Neural cell (in vitro differentiated cells): ENCODE results near the gene PTCD2.

Experiments used
- EP300 ChIP-seq: fragments of 450-650 bp; conservative IDR thresholded peaks from 2 replicates; pipeline ENCODE4 v1.6.1; 2014; ENCODE audit warnings: antibody characterized with exemption, mild to moderate bottlenecking, moderate library complexity; ENCODE audit not compliant: poor library complexity, severe bottlenecking
- EZH2 ChIP-seq: fragments of 200-600, 300-800 bp; shearing (Covaris generic), sonication (generic); IDR thresholded peaks from 2 replicates; pipeline ENCODE4 v1.6.1; 2014; ENCODE audit warnings: antibody characterized with exemption, low read length, borderline replicate concordance, mild to moderate bottlenecking; ENCODE audit not compliant: insufficient read depth, poor library complexity, severe bottlenecking
- MXI1 ChIP-seq: fragments of 450-650 bp; conservative IDR thresholded peaks from 2 replicates; pipeline ENCODE4 v1.6.1; 2014; ENCODE audit warnings: antibody characterized with exemption, mild to moderate bottlenecking; ENCODE audit not compliant: poor library complexity, severe bottlenecking
- POLR2AphosphoS5 ChIP-seq: IDR thresholded peaks from 2 replicates; pipeline ENCODE4 v1.6.1; 2012
- RAD21 ChIP-seq: fragments of 450-650 bp; conservative IDR thresholded peaks from 2 replicates; pipeline ENCODE4 v1.6.1; 2014; ENCODE audit warnings: antibody characterized with exemption, mild to moderate bottlenecking, moderate library complexity
- SMC3 ChIP-seq: fragments of 450-650 bp; conservative IDR thresholded peaks from 2 replicates; pipeline ENCODE4 v1.6.1; 2014; ENCODE audit warnings: antibody characterized with exemption, mild to moderate bottlenecking, moderate library complexity; ENCODE audit not compliant: poor library complexity
- TAF1 ChIP-seq: IDR thresholded peaks from 2 replicates; pipeline ENCODE4 v1.6.1; 2012; ENCODE audit warnings: low read depth
- TF ChIP-seq, protein P1 (sequence below): fragments of 450-650 bp; IDR thresholded peaks from 2 replicates; pipeline ENCODE4 v1.5.1; 2014; ENCODE audit warnings: antibody characterized with exemption, mild to moderate bottlenecking, moderate library complexity; ENCODE audit not compliant: poor library complexity, severe bottlenecking
- TF ChIP-seq, protein P2 (sequence below): IDR thresholded peaks from 2 replicates; pipeline ENCODE4 v1.6.1; 2012; ENCODE audit warnings: borderline replicate concordance

DNA sequence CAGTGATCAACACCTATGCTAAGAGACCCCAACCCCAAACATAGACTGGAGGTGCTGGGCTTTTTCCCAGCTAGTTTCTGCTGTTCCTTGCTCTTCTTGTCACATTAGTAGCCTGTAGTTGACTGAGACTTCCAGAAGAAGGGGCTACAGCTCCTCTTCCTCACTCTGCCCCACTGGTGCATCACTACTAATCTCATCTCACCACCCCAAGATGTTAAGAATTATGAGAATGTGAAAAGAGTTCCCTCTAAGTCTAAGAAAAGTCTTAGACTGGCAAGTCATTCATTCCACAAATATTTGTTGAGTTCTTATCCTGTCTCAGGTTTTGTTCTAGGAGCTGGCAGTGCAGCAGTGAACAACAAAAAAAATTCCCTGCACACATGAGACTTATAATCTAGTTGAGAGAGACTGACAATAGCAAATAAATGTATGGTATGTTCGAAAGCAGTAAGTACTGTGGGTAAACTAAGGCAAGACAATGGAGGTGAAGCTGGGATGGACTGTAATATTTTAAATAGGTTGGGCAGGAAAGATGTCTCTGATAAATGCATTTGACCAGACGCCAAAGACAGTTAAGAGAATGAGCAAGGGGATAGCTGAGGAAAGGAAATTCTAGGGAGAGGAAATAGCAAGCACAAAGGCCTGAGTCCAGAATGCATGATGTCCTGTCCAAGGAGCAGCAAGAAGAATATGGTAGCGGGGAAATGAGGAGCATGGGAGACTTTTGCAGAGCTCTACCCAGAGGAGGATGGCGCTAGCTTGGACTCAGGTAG lies 92.3 kb downstream of the PTCD2 start:
- TF ChIP-seq TAF1 (no peak), SMC3 (no peak), EP300 (no peak), MXI1 (no peak), EZH2 (no peak), RAD21 (no peak), POLR2AphosphoS5 (no peak)
- TF ChIP-seq, protein P1, sequence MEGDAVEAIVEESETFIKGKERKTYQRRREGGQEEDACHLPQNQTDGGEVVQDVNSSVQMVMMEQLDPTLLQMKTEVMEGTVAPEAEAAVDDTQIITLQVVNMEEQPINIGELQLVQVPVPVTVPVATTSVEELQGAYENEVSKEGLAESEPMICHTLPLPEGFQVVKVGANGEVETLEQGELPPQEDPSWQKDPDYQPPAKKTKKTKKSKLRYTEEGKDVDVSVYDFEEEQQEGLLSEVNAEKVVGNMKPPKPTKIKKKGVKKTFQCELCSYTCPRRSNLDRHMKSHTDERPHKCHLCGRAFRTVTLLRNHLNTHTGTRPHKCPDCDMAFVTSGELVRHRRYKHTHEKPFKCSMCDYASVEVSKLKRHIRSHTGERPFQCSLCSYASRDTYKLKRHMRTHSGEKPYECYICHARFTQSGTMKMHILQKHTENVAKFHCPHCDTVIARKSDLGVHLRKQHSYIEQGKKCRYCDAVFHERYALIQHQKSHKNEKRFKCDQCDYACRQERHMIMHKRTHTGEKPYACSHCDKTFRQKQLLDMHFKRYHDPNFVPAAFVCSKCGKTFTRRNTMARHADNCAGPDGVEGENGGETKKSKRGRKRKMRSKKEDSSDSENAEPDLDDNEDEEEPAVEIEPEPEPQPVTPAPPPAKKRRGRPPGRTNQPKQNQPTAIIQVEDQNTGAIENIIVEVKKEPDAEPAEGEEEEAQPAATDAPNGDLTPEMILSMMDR, result no peak
- TF ChIP-seq, protein P2, sequence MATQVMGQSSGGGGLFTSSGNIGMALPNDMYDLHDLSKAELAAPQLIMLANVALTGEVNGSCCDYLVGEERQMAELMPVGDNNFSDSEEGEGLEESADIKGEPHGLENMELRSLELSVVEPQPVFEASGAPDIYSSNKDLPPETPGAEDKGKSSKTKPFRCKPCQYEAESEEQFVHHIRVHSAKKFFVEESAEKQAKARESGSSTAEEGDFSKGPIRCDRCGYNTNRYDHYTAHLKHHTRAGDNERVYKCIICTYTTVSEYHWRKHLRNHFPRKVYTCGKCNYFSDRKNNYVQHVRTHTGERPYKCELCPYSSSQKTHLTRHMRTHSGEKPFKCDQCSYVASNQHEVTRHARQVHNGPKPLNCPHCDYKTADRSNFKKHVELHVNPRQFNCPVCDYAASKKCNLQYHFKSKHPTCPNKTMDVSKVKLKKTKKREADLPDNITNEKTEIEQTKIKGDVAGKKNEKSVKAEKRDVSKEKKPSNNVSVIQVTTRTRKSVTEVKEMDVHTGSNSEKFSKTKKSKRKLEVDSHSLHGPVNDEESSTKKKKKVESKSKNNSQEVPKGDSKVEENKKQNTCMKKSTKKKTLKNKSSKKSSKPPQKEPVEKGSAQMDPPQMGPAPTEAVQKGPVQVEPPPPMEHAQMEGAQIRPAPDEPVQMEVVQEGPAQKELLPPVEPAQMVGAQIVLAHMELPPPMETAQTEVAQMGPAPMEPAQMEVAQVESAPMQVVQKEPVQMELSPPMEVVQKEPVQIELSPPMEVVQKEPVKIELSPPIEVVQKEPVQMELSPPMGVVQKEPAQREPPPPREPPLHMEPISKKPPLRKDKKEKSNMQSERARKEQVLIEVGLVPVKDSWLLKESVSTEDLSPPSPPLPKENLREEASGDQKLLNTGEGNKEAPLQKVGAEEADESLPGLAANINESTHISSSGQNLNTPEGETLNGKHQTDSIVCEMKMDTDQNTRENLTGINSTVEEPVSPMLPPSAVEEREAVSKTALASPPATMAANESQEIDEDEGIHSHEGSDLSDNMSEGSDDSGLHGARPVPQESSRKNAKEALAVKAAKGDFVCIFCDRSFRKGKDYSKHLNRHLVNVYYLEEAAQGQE, result no peak
